Measurements from ENCODE around the gene DPEP2. TPM values are rescaled to one million over a fixed set of nuclear protein-coding genes. Genes with fewer than 3 reads are reported as not detected.
"Not testable (repeated sequence)": the region's sequence is repeated elsewhere in the genome, so short reads cannot be mapped to it uniquely, and the experiment has no call there.

The DPEP2 gene
- total RNA-seq, 1 experiment from 2014 or later: 0.31 TPM

DNA sequence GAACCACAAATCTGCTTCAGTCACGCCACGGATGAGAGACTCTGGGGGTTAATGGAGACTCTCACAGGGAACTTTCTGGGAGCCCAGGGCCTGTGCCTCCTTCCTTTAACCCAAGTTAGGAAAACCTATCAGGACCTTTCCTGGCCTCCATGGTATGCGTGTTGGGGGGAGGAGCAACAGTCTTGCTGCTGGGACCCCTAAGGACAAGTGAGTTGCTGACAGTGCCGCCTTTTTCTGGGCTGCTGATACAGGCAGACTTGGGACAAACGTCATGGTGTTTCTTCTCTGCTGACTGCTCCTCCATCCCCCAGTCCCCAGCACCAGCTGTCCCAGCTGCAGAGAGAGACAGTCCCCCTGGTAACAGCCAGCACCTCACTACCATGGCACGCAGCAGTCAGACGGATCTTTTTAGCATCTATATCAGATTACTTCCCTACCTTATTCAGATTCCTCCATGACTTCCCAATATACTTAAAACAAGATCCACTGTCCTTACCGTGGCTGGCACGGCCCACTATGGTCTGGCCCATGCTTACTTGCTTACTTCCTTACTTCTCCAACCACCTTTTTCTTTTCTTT, 10.0 kb upstream of the DPEP2 start:
- in situ Hi-C loops (cut with HindIII; ENCODE audit: low sequenced_read_pairs): no loop called here
- DNase-seq (ENCODE audit: low spot score): no peak

DNA sequence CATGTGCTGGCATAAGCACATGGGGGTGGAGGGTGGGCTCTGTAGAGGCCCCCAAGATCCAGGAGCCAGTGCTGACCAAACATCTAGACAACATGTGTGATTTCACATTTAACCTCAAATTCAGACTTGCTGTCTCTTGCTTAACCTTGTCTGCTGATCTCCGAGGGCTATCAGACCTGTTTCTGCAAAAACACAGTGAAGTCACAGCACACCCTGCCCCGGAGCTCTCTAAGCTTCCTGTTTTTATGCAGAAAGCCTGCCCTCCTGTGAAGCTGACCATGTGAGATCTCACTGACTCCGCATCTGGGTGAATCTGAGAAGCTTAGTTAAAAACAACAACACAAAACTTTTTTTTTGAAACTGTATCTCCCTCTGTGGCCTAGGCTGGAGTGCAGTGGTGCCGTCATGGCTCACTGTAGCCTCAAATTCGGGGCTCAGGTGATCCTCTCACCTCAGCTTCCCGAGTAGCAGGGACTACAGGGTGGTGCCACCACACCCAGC, 6.6 kb upstream of the DPEP2 start:
- DNase-seq (ENCODE audit: low spot score): no peak
- in situ Hi-C loops (cut with HindIII; ENCODE audit: low sequenced_read_pairs): no loop called here

DNA sequence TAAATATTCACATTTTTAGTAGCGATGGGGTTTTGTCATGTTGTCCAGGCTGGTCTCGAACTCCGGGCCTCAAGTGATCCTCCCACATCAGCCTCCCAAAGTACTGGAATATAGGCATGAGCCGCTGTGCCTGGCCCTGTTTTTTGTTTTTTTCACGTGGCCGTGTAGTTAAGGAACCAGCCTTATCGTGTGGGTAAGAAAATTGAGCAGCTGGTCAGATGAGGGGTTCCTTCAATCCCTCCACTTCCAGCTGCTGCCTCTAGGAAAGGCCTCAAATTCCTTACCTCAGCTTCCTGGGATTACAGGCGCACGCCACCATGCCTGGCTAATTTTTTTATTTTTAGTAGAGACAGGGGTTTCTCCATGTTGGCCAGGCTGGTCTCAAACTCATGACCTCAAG, 5.9 kb upstream of the DPEP2 start:
- no peak for DNase-seq (ENCODE audit: low spot score)
- in situ Hi-C loops (cut with HindIII; ENCODE audit: low sequenced_read_pairs): no loop called here

DNA sequence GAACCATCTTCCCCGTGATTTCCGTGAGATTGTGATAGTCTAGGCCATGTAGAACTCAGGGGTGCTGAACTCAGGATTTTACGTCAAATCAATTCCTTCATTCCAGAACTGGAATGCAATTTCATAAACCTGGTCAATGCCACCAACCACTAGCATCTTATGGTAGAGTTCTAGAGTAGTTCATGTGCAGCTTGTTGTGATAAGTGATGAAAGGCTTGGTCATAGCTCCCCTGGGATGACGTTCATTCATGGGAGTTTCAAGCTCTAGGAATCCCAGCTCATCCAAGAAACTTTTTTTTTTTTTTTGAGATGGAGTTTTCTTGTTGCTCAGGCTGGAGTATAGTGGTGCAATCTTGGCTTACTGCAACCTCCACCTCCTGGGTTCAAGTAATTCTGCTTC, 3.7 kb upstream of the DPEP2 start:
- in situ Hi-C loops (cut with HindIII; ENCODE audit: low sequenced_read_pairs): no loop called here
- no peak for DNase-seq (ENCODE audit: low spot score)

DNA sequence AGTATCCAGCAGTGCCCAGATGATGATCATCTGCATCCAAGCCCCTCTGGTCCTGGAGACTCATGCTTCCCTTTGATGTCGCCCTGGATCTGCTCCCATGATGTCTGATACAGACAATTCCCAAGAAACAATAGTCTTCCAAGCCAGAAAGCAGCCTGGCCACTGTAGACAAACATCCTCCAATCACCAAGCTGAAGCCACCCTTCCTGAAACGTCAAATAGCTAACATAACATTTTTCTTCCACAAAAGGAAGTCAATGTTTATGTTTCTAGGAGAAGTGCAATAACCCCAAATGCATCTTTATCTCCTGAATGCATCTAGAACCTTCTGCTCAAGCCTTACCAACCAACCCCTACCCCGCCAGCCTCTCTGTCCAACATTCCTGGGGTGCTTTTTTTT, 1.2 kb upstream of the DPEP2 start:
- in situ Hi-C loops (cut with HindIII; ENCODE audit: low sequenced_read_pairs): no loop called here

DNA sequence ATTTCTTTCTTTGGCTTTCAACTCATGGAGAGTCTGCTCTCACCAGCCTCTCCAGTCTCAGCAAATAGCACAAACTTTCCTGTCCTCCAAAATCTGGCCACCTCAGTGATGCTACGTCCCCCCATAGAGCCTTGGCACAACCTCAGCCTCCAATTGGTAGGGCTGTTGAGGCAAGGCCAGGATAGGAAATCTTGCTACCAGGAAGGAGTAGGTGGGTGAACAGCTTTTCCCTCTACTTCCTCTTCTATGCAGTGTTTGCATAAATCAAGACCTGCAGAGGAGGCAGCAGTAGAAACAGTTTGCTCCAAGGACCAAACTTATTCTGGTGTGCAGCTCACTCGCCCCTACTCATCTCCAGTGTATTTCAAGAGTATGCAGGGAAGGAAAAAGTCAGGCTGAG, 701 bp upstream of the DPEP2 start:
- in situ Hi-C loops (cut with HindIII; ENCODE audit: low sequenced_read_pairs): no loop called here
- no peak for DNase-seq (ENCODE audit: low spot score)

More for the DNA sequence above, 1.2 kb upstream of the DPEP2 start:
- no peak for DNase-seq (ENCODE audit: low spot score)

DNA sequence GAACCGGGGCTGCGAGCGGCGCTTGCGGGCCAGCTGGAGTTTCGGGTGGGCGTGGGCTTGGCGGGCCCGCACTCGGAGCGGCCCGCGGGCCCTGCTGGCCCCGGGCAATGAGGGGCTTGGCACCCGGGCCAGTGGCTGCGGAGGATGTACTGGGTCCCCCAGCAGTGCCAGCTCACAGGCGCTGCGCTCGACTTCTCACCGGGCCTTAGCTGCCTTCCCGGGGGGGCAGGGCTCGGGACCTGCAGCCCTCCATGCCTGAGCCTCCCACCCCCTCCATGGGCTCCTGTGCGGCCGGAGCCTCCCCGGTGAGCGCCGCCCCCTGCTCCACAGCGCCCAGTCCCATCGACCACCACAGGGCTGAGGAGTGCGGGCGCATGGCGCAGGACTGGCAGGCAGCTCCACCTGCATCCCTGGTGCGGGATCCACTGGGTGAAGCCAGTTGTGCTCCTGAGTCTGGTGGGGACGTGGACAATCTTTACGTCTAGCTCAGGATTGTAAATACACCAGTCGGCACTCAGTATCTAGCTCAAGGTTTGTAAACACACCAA, 979 bp downstream of the DPEP2 start:
- in situ Hi-C loops (cut with HindIII; ENCODE audit: low sequenced_read_pairs); DNase-seq (ENCODE audit: low spot score): not testable (repeated sequence)

DNA sequence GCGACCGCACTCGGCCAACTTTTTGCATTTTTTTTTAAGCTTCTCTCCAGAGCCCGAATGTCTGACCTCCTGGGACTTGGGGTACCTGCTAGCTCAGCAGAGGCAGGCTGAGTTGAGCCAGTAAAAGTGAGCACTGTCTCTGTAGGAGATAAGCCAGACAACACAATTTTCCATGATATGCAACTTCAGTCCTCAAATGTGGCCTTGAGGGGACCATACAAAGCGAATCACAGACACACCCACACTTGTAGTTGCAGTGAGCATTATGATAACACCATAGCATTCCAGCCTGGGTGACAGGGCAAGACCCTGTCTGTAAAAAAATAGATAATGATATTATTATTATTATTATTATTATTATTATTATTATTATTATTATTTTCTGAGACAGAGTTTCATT, 2.6 kb downstream of the DPEP2 start:
- no peak for DNase-seq (ENCODE audit: low spot score)
- in situ Hi-C loops (cut with HindIII; ENCODE audit: low sequenced_read_pairs): no loop called here

DNA sequence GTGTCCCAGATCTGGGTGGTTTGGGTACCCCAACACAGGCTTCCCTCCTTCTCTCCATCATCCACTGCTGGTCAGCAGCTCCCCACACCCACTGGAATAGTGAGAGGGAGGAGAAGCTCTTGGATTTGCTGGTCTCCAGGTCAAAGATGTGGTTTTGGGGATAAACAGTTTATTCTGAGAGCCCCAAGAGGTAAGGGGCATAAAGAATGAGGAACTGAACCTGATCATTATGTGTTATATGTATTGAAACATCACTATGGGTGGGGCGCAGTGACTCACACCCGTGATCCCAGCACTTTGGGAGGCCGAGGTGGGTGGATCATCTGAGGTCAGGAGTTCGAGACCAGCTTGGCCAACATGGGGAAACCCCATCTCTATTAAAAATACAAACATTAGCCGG, 3.9 kb downstream of the DPEP2 start:
- DNase-seq (ENCODE audit: low spot score): no peak
- in situ Hi-C loops (cut with HindIII; ENCODE audit: low sequenced_read_pairs): no loop called here

DNA sequence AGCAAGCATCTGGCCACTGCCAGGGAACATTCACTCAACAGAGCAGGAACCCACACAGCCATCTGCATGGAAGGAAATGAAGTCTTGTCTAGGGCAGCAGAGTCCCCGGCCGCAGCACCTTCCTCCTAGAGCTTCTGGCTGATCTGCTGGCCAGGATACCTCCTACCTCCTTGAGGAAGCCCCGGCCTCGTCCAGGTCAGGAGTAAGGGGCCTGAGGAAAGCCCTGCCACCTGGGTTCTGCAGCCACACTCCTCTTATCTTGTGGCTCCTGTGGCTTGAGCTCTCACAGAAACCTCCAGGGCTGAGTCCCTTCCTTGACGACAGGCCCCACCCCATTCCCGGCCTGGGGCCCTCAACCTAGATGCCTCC, 5.3 kb downstream of the DPEP2 start:
- in situ Hi-C loops (cut with HindIII; ENCODE audit: low sequenced_read_pairs); DNase-seq (ENCODE audit: low spot score): not testable (repeated sequence)

DNA sequence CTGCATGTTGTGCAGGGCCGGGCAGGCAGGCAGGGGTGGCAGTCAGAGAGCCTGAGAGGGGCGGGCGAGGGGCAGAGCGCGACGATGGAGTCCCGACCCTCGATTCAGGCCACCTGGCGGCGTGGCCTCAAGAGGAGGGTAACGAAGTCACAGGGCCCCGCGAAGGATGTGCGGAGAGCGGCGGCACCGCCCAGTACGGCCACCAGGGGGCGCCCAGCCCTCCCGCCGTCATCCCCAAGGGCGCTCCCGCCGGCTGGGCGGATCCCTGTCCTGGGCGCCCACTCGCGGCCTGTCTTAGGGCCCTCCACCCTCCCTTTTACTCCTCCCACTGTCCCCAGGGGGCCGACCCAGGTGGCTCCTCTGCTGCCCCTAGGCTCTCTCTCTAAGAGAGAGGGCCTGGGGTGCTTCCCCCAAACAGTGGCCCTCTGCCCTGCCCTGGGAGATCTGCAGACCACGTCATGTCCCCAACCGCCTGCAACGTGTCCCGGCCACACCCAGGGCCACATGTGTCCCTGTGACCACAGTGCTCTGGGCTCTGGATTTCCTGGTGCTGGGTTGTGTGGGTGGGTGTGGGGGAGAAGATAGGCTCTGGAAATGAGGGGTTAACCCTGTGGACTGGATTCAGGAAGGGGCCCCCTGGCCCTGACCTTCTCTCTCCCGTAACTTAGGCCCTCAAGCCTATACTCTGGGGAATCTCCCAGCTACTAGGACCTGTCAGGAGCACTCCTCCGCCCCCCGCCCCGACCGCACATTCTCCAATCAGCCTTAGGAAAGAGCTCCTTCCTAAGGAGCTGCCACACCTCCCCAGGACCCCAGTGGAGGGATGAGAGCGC, 5.9 kb downstream of the DPEP2 start:
- peak; percentile 50 for DNase-seq (ENCODE audit: low spot score)
- in situ Hi-C loops (cut with HindIII; ENCODE audit: low sequenced_read_pairs): no loop called here

DNA sequence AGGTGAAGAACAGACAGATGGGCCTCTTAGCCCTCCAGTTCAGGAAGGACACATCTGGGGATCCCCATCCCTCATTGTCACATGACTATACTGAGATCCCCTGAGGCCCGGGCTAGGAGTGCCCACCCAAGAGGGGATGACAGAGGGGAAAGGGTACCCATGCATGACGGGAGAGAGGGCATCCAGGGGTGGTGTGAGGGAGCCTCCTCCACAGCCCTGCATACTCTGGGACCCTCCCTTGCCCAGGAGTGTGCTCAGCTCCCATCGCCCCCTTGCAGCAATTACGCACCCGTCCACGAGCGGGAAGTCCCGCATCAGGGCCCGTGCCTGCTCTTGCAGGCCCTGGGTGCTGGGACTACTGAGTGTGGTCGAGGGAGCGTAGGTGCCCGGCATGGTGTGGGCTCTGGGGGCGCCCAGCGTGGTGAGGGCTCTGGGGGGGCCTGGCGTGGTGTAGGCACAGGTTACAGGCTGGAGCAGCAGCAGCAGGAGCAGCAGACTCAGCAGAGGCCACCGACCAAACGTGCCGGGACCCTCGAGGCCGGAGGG, 6.5 kb downstream of the DPEP2 start:
- in situ Hi-C loops (cut with HindIII; ENCODE audit: low sequenced_read_pairs): no loop called here
- no peak for DNase-seq (ENCODE audit: low spot score)

DNA sequence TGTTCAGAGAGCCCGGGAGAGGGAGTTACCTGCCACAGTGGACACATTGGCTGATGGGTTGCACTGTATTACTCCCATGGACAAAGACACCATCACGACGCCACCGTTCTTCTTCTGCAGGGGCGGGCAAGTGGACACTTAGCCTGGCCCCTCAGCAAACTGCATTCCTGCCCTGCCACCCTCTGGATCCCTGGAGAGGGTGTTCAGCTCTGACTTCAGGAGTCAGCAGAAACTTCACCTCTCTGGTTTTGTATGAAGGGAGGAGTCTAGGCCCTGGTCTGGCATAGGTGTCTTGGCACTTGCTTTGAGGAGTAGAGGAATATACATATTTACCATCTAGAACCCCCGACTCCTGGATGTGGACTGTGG, 9.3 kb downstream of the DPEP2 start:
- in situ Hi-C loops (cut with HindIII; ENCODE audit: low sequenced_read_pairs): no loop called here

DNA sequence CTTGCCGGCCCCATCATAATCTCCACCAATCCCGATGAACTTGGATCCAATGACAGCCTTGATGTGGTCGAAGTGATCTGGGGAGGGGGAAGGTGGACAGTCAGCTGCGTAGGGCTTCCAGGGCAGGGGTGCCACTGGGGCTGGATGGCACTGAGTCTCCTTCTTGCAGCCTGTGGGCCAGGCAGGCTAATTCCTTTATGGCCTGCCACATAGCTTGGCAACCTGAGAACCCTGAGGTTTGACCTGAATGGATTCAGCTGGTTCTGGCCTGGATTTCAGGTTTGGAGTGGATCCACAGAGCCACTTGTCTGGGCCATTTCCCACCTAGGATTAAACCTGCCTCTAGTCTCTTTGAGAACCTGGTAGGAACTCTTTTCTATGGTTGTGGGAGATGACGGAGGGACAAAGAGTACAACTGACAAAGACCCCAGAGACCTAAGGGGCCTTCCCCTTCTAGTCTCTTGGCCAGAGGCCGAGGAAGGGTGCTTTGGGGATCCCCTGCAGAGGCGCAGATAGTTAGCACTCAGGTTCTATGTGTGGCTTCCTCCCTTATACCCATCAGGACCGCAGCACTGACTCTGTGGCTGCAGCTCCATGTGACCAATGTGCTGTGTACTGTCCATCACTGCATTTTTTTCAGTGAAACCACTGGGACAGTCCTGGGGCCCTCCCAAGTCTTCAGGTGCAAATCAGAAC, 9.8 kb downstream of the DPEP2 start:
- in situ Hi-C loops (cut with HindIII; ENCODE audit: low sequenced_read_pairs): no loop called here
- DNase-seq (ENCODE audit: low spot score): no peak

More for the DNA sequence above, 9.3 kb downstream of the DPEP2 start:
- DNase-seq (ENCODE audit: low spot score): no peak

DNA sequence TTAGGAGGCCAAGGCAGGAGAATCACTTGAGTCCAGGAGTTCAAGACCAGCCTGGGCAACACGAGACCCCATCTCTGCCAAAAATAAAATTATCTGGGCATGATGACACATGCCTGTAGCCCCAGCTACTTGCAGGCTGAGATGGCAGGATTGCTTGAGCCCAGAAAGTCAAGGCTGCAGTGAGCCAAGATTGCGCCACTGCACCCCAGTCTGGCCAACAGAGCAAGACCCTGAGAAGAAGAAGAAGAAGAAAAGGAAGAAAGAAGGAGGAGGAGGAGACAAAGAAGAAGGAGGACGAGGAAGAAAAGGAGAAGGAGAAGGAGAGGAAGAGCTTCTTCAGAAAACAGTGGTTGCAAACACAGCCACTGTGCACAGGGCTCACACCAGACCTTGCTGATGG, 10.6 kb downstream of the DPEP2 start:
- in situ Hi-C loops (cut with HindIII; ENCODE audit: low sequenced_read_pairs): no loop called here
- no peak for DNase-seq (ENCODE audit: low spot score)

DNA sequence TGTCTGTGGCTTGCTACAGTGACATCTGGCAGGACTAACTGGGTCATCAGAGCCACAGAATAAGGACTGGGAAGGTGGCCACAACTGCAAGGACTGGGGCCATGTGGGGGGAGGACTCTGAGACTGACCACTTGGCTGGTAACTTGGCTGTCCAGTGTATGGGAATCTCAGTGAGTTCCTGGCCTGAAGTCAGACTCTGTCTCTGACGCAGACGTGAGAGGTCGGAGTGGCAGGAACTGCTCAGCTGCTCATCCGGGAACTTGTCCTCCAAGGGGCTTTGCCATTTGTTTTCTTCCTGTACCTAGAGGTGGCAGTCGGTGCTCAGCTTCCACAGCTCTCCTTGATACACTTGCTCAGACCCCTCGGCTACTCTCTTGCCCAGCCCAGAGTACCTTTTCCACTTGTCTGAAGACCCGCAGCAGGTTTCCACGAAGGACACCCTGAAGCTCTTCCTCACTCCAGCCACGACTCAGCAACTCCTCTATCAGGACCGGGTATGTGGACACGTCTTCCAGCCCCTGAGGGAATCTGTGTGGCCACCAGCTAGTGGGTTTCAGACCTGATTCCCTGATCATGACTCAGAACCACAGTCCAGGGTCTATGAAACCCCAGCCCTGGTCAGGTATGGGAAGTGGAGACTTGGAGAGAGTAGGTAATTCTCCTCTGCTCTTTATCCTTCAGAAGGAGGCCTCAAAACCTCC, 11.7 kb downstream of the DPEP2 start:
- in situ Hi-C loops (cut with HindIII; ENCODE audit: low sequenced_read_pairs): no loop called here
- DNase-seq (ENCODE audit: low spot score): peak; percentile 27

DNA sequence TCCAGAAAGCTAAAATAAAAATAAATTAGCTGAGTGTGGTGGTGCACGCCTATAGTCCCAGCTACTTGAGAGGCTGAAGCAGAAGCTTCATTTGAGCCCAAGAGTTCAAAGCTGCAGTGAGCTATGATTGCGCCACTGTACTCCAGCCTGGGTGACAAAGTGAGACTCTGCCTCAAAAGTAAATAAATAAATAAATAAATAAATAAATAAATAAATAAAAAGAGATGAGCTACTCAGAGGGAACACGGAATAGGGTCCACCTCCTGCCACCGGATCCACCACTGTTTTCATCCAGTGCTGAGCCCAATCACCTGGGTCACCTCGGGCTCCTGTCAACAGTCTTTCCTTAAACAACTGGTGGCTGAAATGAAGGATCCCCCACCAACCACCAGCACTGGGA, 12.3 kb downstream of the DPEP2 start:
- in situ Hi-C loops (cut with HindIII; ENCODE audit: low sequenced_read_pairs): no loop called here
- DNase-seq (ENCODE audit: low spot score): no peak

DNA sequence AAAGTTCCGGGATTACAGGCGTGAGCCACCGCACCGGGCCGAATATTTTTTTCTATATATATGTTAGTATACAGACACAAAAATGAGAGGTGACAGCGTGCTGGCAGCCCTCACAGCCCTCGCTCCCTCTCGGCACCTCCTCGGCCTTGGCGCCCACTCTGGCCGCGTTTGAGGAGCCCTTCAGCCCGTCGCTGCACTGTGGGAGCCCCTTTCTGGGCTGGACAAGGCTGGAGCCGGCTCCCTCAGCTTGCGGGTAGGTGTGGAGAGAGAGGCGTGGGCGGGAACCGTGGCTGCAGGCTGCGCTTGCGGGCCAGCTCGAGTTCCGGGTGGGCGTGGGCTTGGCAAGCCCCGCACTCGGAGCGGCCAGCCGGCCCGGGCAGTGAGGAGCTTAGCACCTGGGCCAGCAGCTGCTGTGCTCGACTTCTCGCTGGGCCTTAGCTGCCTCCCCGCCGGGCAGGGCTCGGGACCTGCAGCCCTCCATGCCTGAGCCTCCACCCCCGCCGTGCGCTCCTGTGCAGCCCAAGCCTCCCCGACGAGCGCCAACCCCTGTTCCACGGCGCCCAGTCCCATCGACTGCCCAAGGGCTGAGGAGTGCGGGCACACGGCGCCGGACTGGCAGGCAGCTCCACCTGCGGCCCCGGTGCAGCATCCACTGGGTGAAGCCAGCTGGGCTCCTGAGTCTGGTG, 17.1 kb downstream of the DPEP2 start:
- in situ Hi-C loops (cut with HindIII; ENCODE audit: low sequenced_read_pairs): no loop called here
- no peak for DNase-seq (ENCODE audit: low spot score)

Measured in G401 (cell line).